Measurements from ENCODE around the gene CSF1.
"Not testable (repeated sequence)": the region's sequence is repeated elsewhere in the genome, so short reads cannot be mapped to it uniquely, and the experiment has no call there.

The CSF1 gene

GRCh38 chr1:109910123-109910962 is at the start of gene CSF1:
TSS of gene CSF1 (plus strand) at chr1:109910849. CDS start at chr1:109911024, 175 bp downstream.
- DNase-seq: no peak

GRCh38 chr1:109861616-109862015 is 49.0 kb upstream of the CSF1 start:
- not testable (repeated sequence) for DNase-seq

- DNase-seq: no peak
These were observed 47.0 kb upstream of the CSF1 start for GRCh38 chr1:109863667-109864046.

- no peak for DNase-seq
These were observed 46.4 kb upstream of the CSF1 start for GRCh38 chr1:109864047-109864822.

GRCh38 chr1:109864930-109865612 is 45.6 kb upstream of the CSF1 start:
- no peak for DNase-seq

- no peak for DNase-seq
These were observed 44.6 kb upstream of the CSF1 start for GRCh38 chr1:109866071-109866470.

GRCh38 chr1:109873278-109874175 is 37.1 kb upstream of the CSF1 start:
- DNase-seq: no peak

GRCh38 chr1:109874445-109874844 is 36.2 kb upstream of the CSF1 start:
- DNase-seq: no peak

- DNase-seq: no peak
These were observed 34.8 kb upstream of the CSF1 start for GRCh38 chr1:109875874-109876273.

GRCh38 chr1:109876617-109877316 is 33.9 kb upstream of the CSF1 start:
- DNase-seq: no peak

GRCh38 chr1:109877317-109877771 is 33.3 kb upstream of the CSF1 start:
- no peak for DNase-seq

- no peak for DNase-seq
These were observed 32.9 kb upstream of the CSF1 start for GRCh38 chr1:109877776-109878175.

- no peak for DNase-seq
These were observed 32.0 kb upstream of the CSF1 start for GRCh38 chr1:109878531-109879104.

- DNase-seq: not testable (repeated sequence)
These were observed 31.3 kb upstream of the CSF1 start for GRCh38 chr1:109879371-109879770.

GRCh38 chr1:109879881-109880525 is 30.6 kb upstream of the CSF1 start:
- DNase-seq: no peak

GRCh38 chr1:109880971-109881894 is 29.4 kb upstream of the CSF1 start:
- DNase-seq: no peak

GRCh38 chr1:109881906-109882287 is 28.8 kb upstream of the CSF1 start:
- no peak for DNase-seq

GRCh38 chr1:109882288-109883245 is 28.1 kb upstream of the CSF1 start:
- DNase-seq: no peak
